GM18499 (cell line): Measurements from ENCODE around the gene DOCK3.
"Not testable (repeated sequence)": the region's sequence is repeated elsewhere in the genome, so short reads cannot be mapped to it uniquely, and the experiment has no call there.

Experiments
- ATAC-seq: cut with Tn5 transposase; IDR thresholded peaks from one replicate; pipeline ENCODE4 v1.9.1; 2021; ENCODE audit warnings: moderate number of reproducible peaks; ENCODE audit not compliant: insufficient read depth, unreplicated experiment

The DOCK3 gene

DNA sequence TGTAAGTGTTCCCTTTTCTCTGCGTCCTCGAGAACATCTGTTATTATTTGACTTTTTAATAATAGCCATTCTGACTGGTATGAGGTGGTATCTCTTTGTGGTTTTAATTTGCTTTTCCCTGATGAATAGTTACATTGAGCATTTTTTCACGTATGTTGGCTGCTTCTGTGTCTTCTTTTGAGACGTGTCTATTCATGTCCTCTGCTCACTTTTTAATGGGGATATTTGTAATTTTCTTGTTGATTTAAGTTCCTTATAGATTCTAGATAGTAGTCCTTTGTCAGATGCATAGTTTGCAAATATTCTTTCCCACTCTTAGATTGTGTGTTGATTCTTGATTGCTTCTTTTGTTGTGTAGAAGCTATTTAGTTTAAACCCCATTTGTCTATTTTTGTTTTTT is 179.2 kb downstream of the DOCK3 start:
- ATAC-seq, result no peak

DNA sequence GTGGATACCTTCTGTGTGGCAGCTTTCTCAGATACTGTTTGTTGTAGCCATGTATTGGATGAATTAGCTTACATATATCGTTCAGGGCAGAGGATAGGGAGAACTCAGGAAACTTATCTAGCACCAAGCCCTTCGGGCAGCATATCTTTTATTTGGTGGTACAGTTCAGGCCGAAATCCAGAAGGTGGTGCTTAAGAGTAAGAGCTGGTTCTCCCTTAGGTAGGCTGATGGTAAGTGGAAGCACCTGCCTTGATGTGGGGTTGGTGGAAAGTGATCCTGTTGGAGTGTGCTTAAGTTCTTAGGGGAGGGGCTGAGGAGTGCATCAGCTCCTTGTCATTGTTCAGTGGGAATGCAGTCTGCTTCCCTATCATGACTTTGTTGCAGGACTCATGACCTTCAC is 187.5 kb downstream of the DOCK3 start:
- ATAC-seq, result no peak

DNA sequence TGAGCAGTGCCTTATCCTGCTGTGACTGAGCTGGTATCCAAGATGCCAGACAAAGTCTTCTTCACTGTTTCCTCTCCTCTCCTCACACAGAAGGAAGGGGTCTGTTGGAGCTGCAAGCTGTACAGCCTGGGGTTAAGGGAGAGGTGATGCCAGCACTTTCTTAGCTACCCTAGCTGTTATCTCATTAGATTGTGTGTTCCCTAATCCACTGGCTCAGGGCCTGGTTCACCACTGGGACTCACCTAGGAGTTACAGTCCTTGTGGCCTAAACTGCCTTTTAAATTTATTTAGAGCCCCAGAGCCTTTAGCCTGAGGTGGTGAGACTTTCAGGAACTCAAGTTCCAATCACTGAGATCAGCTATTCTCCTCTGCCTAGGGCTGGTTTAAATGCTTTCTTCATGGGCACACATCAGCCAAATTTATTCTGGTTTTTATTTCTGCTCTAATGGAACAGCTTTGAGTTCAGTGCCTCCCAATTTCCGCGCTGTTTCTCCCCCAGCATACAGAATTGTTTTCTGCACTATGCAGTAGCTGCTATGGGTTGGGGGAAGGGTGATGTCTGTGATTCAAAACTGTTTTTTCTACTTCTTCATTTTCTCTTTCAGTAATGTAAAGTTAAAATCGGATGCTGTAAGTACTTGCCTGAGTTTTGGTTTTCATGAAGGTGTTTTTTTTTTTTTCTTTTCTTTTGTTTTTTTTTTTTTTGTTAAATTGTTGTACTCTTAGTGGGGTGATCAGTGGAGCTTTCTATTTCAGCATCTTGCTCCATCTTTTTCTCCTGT is 198.8 kb downstream of the DOCK3 start:
- peak; percentile 92 for ATAC-seq

- not testable (repeated sequence) for ATAC-seq
These were observed 200.1 kb downstream of the DOCK3 start for GRCh38 chr3:50874876-50875275.

DNA sequence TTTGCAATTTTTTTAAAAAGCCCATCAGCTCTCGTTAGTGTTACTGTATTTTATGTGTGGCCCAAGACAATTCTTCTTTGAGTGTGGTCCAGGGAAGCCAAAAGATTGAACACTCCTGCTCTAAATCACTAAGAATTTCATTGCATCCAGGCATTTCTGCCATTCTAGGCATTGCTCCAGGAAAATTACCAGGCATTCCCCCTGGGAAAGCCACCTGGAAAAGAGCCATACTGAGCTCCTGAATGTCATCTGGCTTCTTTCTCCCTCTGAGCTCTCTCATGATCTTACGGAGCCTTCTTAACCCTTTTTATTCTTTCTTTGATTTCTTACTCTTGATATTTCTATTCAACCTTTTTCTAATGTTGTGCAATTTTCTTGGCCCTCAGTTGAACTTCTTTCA is 202.2 kb downstream of the DOCK3 start:
- no peak for ATAC-seq

DNA sequence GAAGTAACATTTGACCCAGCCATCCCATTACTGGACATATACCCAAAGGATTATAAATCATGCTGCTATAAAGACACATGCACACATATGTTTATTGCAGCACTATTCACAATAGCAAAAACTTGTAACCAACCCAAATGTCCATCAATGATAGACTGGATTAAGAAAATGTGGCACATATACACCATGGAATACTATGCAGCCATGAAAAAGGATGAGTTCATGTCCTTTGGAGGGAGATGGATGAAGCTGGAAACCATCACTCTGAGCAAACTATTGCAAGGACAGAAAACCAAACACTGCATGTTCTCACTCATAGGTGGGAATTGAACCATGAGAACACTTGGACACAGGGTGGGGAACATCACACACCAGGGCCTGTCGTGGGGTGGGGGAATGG is 208.0 kb downstream of the DOCK3 start:
- ATAC-seq, result not testable (repeated sequence)

DNA sequence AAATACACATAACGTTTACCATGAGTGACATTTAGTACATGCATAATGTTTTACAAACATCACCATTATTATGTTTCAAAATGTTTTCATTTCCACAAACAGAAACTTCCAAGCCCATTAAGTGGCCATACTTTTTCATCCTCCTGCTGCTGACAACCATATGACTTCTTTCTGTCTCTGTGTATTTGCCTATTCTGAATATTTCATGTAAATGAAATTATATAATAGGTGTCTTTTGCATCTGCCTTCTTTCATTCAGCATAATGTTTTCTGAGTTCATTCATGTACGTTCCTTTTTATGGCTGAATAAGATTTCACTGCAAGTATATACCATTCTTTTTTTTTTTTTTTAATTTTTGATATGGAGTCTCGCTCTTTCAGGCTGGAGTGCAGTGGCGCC is 209.0 kb downstream of the DOCK3 start:
- no peak for ATAC-seq

DNA sequence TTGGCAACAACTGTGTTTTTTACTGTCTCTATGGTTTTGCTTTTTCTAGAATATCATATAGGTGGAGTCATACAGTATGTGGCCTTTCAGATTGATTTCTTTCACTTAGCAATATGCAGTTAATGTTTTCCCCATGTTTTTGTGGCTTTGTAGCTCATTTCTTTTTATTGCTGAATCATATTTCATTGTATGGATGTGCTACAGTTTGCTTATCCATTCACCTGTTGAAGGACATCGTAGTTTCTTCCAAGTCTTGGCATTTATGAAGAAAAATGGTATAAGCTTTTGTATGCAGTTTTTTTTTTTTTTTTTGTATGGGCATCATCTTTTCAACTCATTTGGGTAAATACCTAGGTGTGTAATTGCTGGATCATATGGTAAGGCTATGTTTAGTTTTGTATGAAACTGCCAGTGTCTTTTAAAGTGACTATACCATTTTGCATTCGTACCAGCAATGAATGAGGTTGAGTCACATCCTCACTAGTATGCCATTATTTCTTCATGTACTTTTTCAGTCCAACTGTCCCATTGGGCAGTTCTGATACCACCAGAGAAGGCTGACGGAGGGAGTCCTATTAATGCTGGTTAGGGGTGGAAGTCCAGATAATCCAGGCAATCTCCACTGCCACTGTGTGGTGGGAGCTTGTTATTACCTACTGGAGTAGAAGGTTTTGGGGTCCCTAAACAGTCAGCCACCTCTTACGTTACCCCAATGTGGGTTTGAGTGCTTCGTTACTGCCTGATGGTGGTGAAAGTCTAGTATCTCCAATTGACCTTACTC is 210.5 kb downstream of the DOCK3 start:
- no peak for ATAC-seq

- ATAC-seq, result no peak
These were observed 216.1 kb downstream of the DOCK3 start for GRCh38 chr3:50890688-50891344.

DNA sequence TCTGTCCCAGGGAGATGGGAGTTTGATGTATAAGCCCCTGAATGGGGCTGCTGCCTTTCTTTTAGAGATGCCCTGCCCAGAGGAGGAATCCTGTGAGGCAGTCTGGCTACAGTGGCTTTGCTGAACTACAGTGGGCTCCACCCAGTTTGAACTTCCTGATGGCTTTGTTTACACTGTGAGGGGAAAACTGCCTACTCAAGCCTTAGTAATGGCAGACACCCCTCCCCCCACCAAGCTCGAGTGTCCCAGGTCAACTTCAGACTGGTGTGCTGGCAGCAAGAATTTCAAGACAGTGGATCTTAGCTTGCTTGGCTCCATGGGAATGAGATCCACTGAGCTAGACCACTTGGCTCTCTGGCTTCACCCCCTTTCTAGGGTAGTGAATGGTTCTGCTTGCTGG is 226.4 kb downstream of the DOCK3 start:
- not testable (repeated sequence) for ATAC-seq

GRCh38 chr3:50912746-50913145 is 238.0 kb downstream of the DOCK3 start:
- ATAC-seq, result no peak

DNA sequence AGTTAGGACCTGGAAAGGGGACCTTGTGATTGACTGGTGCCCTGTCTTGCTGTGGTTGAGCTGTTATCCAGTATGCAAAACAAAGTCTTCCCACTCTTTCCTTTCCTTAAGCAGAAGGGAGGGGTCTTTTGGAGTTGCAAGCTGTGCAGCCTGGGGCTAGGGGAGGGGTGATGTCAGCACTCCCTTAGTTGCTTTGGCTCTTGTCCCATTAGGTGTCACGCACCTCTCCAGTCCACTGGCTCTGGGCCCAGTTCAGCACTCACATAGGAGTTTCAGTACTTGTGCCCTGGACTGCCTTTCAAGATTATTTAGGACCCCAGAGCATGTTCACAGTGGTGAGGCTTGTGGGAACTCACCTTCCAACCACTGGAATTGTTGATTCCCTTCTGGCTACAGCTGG is 238.5 kb downstream of the DOCK3 start:
- ATAC-seq, result no peak

DNA sequence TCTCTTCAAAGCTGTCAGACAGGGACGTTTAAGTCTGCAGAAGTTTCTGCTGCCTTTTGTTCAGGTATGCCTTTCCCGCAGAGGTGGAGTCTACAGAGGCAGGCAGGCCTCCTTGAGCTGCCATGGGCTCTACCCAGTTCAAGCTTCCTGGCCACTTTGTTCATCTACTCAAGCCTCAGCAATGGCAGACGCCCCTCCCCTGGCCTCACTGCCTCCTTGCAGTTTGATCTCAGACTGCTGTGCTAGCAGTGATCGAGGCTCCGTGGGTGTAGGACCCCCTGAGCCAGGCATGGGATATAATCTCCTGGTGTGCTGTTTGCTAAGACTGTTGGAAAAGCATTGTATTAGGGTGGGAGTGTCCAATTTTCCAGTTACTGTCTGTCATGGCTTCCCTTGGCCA is 247.3 kb downstream of the DOCK3 start:
- not testable (repeated sequence) for ATAC-seq

- ATAC-seq, result no peak
These were observed 249.2 kb downstream of the DOCK3 start for GRCh38 chr3:50923955-50924354.

GRCh38 chr3:50924638-50925037 is 249.9 kb downstream of the DOCK3 start:
- no peak for ATAC-seq

GRCh38 chr3:50926868-50927267 is 252.1 kb downstream of the DOCK3 start:
- ATAC-seq, result no peak

DNA sequence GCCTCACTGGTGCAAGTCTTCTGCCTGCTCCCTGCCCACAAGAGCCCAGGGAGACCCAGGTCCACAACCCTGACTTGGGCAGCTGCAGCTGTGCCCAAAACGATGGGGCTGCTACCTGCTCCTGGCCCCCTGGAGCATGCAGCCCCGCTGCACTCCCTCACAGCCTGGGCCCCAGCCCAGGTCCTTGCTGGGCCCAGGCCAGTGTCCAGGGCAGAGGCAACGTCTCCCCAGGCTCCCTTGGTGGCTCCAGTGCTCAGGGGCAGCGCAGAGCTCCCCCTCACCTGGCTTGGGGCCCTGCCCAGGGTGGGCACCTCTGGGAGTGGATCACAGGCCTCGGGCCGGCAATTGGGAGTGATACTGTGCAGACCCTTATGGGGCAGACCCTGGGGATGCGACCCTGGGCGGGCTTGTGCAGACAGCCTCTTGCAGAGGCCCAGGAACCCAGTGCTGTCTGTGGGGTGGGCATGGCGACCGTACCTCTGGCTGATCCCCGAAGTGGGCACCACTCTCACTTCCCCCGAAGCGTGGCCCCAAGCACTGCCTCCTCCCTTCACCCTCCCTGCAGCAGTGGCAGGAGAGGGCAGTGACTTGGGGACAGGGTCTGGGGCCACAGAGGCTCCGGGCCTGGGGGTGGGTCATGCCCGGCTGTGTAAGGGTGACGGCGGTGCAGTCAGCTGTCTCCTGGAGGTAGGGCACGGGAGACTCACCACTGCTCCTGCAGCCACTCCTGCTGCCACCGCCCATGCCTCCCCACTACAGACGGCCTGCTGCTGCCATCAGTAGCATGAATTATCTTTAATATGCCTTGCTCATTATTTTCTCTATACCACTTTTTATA is 255.9 kb downstream of the DOCK3 start:
- no peak for ATAC-seq

DNA sequence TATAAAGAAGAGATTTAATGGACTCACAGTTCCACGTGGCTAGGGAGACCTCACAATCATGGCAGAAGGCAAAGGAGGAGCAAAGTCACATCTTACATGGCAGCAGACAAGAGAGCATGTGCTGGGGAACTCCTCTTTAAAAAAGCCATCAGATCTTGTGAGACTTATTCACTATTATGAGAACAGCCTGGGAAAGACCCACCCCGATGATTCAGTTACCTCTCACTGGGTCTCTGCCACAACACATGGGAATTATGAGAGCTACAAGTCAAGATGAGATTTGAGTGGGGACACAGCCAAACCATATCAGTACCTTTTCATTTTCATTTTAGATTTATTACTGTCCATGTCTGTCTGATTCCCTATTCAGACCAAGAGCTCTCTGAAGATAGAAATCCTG is 258.2 kb downstream of the DOCK3 start:
- not testable (repeated sequence) for ATAC-seq

GRCh38 chr3:50936389-50936788 is 261.7 kb downstream of the DOCK3 start:
- ATAC-seq, result no peak

DNA sequence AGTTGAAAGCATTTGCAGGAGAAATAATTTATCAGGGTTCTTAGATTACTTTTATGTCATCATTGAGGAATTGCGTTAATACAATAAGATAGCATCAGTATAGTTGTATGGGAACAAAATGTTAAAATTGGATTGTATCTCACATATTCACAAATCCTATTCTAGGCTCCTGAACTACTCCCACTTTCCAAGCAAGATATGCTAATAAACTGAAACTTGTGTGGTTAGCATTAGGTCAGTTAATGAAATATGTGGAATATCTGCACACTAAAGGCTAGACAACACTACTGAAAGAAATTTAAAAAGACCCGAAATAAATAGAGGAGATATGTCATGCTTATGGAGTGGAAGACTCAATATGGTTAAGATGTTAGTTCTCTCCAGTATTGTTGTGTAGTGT is 272.7 kb downstream of the DOCK3 start:
- ATAC-seq, result no peak
